ENCODE data around the gene DPF3. TPM values are rescaled to one million over a fixed set of nuclear protein-coding genes. Genes with fewer than 3 reads are reported as not detected.

The DPF3 gene
- total RNA-seq (1 to 10 TPM in 1 of 2 donors, under 1 TPM in 1; 0.74 to 3.9 TPM), polyA plus RNA-seq (under 1 TPM; 0.17 to 0.30 TPM)
- long read RNA-seq, donor 1: 0 reads
- long read RNA-seq, donor 2: 0 reads
- long read RNA-seq, donor 3: 0 reads
- long read RNA-seq, donor 4, partial matches to known transcripts: 0 of 1 reads
- long read RNA-seq, donor 4, other reads (novel, unspliced or antisense): 0 of 1 reads
- long read RNA-seq, donor 5: 0 reads

DNA sequence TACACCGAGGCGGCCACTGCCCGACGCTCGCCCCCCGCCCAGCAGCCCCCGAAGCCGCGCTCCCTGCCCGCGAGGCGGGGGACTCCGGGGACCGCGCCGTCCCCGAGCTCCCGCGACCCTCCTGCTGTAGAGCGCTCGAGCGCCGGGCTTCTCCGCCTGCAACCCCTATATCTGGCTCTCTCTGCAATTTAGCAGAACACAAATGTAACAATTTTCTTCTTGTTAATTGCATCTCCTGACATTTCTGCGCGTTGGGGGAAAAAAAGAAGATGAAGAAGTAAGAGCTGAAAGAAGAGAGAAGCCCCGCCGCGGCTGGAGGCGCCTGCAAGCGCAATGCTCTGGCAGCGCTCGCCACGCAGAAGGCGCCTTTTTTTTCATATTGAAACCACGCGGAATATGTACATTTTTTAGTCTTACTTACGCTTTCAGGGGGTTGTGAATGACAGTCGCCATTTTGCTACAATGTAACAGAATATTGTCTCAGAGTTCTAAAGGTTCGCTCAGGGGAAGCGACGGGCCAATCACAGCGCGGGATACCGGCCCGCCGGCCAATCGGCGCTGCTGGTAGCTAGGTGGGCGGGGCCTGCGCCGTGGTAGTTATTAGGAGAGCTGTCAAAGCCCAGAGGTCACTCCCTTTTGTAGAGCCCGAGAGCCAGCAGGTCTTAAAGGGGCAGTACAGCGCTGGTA lies at the start of gene DPF3:
TSS of gene DPF3 (minus strand) at position 466 of the 687 bp plus-strand sequence. CDS start at position 453, 13 bp downstream.
- H3K4me3 ChIP-seq: peak within 1 kb of the TSS; percentile 61
- H3K4me1 ChIP-seq (ENCODE audit: control insufficient read depth in 5 of 5, insufficient read depth in 5 of 5, low read length in 5 of 5): peaks cover 4 to 36% (median 8%) of the 10 kb centered on the region in 5 donors
- peak within 1 kb of the TSS in 1 of 2 donors; percentile 36 for H3K9ac ChIP-seq (ENCODE audit: insufficient read depth in 1 of 2, low read length in 2 of 2)
- TF ChIP-seq, protein P1, sequence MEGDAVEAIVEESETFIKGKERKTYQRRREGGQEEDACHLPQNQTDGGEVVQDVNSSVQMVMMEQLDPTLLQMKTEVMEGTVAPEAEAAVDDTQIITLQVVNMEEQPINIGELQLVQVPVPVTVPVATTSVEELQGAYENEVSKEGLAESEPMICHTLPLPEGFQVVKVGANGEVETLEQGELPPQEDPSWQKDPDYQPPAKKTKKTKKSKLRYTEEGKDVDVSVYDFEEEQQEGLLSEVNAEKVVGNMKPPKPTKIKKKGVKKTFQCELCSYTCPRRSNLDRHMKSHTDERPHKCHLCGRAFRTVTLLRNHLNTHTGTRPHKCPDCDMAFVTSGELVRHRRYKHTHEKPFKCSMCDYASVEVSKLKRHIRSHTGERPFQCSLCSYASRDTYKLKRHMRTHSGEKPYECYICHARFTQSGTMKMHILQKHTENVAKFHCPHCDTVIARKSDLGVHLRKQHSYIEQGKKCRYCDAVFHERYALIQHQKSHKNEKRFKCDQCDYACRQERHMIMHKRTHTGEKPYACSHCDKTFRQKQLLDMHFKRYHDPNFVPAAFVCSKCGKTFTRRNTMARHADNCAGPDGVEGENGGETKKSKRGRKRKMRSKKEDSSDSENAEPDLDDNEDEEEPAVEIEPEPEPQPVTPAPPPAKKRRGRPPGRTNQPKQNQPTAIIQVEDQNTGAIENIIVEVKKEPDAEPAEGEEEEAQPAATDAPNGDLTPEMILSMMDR (IDR thresholded peaks at IDR 0.05; ENCODE audit: control extremely low read depth, extremely low read depth): no peak
- H3K27ac ChIP-seq (ENCODE audit: low read depth in 1 of 2, low read length in 1 of 2): peak within 1 kb of the TSS in 1 of 2 donors; percentile 81
- H3K36me3 ChIP-seq (ENCODE audit: control insufficient read depth in 4 of 4, insufficient read depth in 4 of 4, low read length in 4 of 4): no peaks in the 10 kb centered on the region
- H3K27me3 ChIP-seq (ENCODE audit: control insufficient read depth in 3 of 3, insufficient read depth in 3 of 3, low read length in 2 of 3): peaks cover 0 to 38% (median 29%) of the 10 kb centered on the region in 3 donors
- peak; percentile 99 for ATAC-seq (ENCODE audit: insufficient read depth, low FRiP score)
- H3K9me3 ChIP-seq (ENCODE audit: control insufficient read depth in 4 of 4, insufficient read depth in 3 of 4, low read length in 3 of 4): no peaks in the 10 kb centered on the region
- DNase-seq: peak; percentile 95 to 96 (median 96)
- WGBS, 2 donors: 0 to 1% methylated on average over 46 to 54 of the region's 54 CpGs

DNA sequence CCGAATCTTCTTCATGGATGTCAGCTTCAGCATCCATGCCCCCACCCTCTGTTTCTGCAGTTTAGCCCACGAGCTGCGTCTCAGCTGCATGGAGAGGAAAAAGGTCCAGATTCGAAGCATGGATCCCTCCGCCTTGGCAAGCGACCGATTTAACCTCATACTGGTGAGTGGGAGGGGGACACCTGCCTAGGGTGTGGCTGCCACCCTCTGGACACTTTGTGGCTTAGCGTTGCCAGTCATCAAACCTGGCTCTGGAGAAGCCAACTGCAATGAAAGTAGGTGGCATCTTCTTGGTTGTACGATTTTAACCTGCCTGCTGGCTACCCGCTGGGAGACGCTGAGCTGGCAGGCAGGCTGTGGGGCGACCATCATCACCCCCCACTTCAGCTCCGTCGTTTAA lies 49.0 kb upstream of the DPF3 start:
- Histone ChIP-seq H3K36me3 (ENCODE audit: control insufficient read depth in 4 of 4, insufficient read depth in 4 of 4, low read length in 4 of 4) (peaks cover 13 to 44% (median 26%) of the 10 kb centered on the region in 4 donors), H3K27me3 (ENCODE audit: control insufficient read depth in 3 of 3, insufficient read depth in 3 of 3, low read length in 2 of 3) (no peaks in the 10 kb centered on the region), H3K4me1 (ENCODE audit: control insufficient read depth in 5 of 5, insufficient read depth in 5 of 5, low read length in 5 of 5) (no peaks in the 10 kb centered on the region), H3K27ac (ENCODE audit: low read depth in 1 of 2, low read length in 1 of 2) (no peak overlapping the region), H3K4me3 (no peak overlapping the region), H3K9ac (ENCODE audit: insufficient read depth in 1 of 2, low read length in 2 of 2) (no peak overlapping the region), H3K9me3 (ENCODE audit: control insufficient read depth in 4 of 4, insufficient read depth in 3 of 4, low read length in 3 of 4) (no peaks in the 10 kb centered on the region)
- TF ChIP-seq, protein P1 (IDR thresholded peaks at IDR 0.05; ENCODE audit: control extremely low read depth, extremely low read depth): no peak
- 92 to 96% methylated on average over 14 of the region's 14 CpGs for WGBS, 2 donors
- ATAC-seq (ENCODE audit: insufficient read depth, low FRiP score) (no peak), DNase-seq (no peak)

DNA sequence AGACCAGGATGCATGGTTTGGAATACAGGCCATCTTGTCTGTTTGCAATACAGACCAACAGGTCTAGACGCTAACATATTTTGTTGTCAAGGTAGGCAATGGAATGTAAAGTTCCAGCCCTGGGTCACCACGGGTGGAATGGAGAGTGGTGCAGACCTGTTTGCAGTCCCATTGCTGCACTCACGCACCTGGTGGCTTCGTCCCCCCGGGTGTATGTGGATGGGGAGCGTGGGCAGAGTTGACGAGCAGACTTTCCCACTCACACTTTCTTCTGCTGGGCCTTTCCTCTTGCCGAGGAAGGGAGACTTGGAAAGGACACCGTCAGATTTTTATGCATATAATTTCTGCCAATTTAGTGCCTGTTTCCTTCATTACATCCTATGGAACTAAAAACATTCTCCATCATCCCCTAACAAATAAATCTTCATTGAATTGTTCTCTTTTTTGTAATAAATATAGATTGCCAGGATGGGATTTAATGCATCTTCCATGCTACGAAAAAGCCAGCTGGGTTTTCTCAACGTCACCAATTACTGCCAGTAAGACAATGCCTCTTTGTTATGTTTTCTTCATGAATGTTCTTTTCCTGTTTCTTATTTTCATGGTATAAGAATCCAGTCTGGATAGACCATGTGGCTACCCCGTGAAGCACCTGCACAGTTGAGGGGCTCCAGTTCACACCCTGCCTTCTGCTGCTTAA lies 47.5 kb upstream of the DPF3 start:
- Histone ChIP-seq H3K27me3 (ENCODE audit: control insufficient read depth in 3 of 3, insufficient read depth in 3 of 3, low read length in 2 of 3) (no peaks in the 10 kb centered on the region), H3K27ac (ENCODE audit: low read depth in 1 of 2, low read length in 1 of 2) (no peak overlapping the region), H3K36me3 (ENCODE audit: control insufficient read depth in 4 of 4, insufficient read depth in 4 of 4, low read length in 4 of 4) (peaks cover 13 to 39% (median 28%) of the 10 kb centered on the region in 4 donors), H3K4me1 (ENCODE audit: control insufficient read depth in 5 of 5, insufficient read depth in 5 of 5, low read length in 5 of 5) (no peaks in the 10 kb centered on the region), H3K9ac (ENCODE audit: insufficient read depth in 1 of 2, low read length in 2 of 2) (no peak overlapping the region), H3K9me3 (ENCODE audit: control insufficient read depth in 4 of 4, insufficient read depth in 3 of 4, low read length in 3 of 4) (no peaks in the 10 kb centered on the region), H3K4me3 (no peak overlapping the region)
- 87 to 93% methylated on average over 12 of the region's 12 CpGs for WGBS, 2 donors
- peak in 2 of 3 donors; percentile 20 to 46 for DNase-seq
- TF ChIP-seq, protein P1 (IDR thresholded peaks at IDR 0.05; ENCODE audit: control extremely low read depth, extremely low read depth): no peak
- ATAC-seq (ENCODE audit: insufficient read depth, low FRiP score): no peak

Measured in lung (tissue), 16 donors.